ENCODE results near the gene VAT1L.

GRCh38 chr16:77758508-77758907, 29.9 kb upstream of the VAT1L start:
- TF ChIP-seq, protein P1, sequence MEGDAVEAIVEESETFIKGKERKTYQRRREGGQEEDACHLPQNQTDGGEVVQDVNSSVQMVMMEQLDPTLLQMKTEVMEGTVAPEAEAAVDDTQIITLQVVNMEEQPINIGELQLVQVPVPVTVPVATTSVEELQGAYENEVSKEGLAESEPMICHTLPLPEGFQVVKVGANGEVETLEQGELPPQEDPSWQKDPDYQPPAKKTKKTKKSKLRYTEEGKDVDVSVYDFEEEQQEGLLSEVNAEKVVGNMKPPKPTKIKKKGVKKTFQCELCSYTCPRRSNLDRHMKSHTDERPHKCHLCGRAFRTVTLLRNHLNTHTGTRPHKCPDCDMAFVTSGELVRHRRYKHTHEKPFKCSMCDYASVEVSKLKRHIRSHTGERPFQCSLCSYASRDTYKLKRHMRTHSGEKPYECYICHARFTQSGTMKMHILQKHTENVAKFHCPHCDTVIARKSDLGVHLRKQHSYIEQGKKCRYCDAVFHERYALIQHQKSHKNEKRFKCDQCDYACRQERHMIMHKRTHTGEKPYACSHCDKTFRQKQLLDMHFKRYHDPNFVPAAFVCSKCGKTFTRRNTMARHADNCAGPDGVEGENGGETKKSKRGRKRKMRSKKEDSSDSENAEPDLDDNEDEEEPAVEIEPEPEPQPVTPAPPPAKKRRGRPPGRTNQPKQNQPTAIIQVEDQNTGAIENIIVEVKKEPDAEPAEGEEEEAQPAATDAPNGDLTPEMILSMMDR (IDR thresholded peaks at IDR 0.05; ENCODE audit: borderline replicate concordance, extremely low read depth, low read length, poor library complexity, severe bottlenecking): no peak
- TF ChIP-seq EZH2 (IDR thresholded peaks at IDR 0.05; ENCODE audit: borderline replicate concordance, low read depth, low read length, severe bottlenecking): no peak
